Neural cell (in vitro differentiated cells): Measurements from ENCODE around the gene SLC38A3.

Source experiments
- CTCF ChIP-seq: fragments of 450-650 bp; IDR thresholded peaks from 2 replicates; pipeline ENCODE4 v1.5.1; 2014; ENCODE audit warnings: antibody characterized with exemption, mild to moderate bottlenecking, moderate library complexity; ENCODE audit not compliant: poor library complexity, severe bottlenecking
- RAD21 ChIP-seq: fragments of 450-650 bp; conservative IDR thresholded peaks from 2 replicates; pipeline ENCODE4 v1.6.1; 2014; ENCODE audit warnings: antibody characterized with exemption, mild to moderate bottlenecking, moderate library complexity
- TAF1 ChIP-seq: IDR thresholded peaks from 2 replicates; pipeline ENCODE4 v1.6.1; 2012; ENCODE audit warnings: low read depth
- TF ChIP-seq, protein P1 (sequence below): IDR thresholded peaks from 2 replicates; pipeline ENCODE4 v1.6.1; 2012; ENCODE audit warnings: borderline replicate concordance

- TF ChIP-seq, protein P1, sequence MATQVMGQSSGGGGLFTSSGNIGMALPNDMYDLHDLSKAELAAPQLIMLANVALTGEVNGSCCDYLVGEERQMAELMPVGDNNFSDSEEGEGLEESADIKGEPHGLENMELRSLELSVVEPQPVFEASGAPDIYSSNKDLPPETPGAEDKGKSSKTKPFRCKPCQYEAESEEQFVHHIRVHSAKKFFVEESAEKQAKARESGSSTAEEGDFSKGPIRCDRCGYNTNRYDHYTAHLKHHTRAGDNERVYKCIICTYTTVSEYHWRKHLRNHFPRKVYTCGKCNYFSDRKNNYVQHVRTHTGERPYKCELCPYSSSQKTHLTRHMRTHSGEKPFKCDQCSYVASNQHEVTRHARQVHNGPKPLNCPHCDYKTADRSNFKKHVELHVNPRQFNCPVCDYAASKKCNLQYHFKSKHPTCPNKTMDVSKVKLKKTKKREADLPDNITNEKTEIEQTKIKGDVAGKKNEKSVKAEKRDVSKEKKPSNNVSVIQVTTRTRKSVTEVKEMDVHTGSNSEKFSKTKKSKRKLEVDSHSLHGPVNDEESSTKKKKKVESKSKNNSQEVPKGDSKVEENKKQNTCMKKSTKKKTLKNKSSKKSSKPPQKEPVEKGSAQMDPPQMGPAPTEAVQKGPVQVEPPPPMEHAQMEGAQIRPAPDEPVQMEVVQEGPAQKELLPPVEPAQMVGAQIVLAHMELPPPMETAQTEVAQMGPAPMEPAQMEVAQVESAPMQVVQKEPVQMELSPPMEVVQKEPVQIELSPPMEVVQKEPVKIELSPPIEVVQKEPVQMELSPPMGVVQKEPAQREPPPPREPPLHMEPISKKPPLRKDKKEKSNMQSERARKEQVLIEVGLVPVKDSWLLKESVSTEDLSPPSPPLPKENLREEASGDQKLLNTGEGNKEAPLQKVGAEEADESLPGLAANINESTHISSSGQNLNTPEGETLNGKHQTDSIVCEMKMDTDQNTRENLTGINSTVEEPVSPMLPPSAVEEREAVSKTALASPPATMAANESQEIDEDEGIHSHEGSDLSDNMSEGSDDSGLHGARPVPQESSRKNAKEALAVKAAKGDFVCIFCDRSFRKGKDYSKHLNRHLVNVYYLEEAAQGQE, result no peak
- TF ChIP-seq RAD21 (no peak), CTCF (no peak), TAF1 (no peak)
Observed at GRCh38 chr3:50249457-50249856, 44.4 kb downstream of the SLC38A3 start.
